ENCODE results near the gene CDRT4.

The CDRT4 gene

GRCh38 chr17:15480204-15480603 is 12.8 kb upstream of the CDRT4 start:
- TF ChIP-seq GATA3 (IDR thresholded peaks at IDR 0.05; ENCODE audit: low read depth, low read length) = no peak
- TF ChIP-seq GATA2 (IDR thresholded peaks at IDR 0.05; ENCODE audit: low read depth, low read length) = no peak

GRCh38 chr17:15479703-15480102 is 12.3 kb upstream of the CDRT4 start:
- no peak for TF ChIP-seq GATA3 (IDR thresholded peaks at IDR 0.05; ENCODE audit: low read depth, low read length)
- TF ChIP-seq GATA2 (IDR thresholded peaks at IDR 0.05; ENCODE audit: low read depth, low read length) = no peak

GRCh38 chr17:15478845-15479244 is 11.4 kb upstream of the CDRT4 start:
- TF ChIP-seq GATA2 (IDR thresholded peaks at IDR 0.05; ENCODE audit: low read depth, low read length) (no peak), GATA3 (IDR thresholded peaks at IDR 0.05; ENCODE audit: low read depth, low read length) (no peak)

GRCh38 chr17:15475631-15476354 is 8.4 kb upstream of the CDRT4 start:
- TF ChIP-seq GATA2 (IDR thresholded peaks at IDR 0.05; ENCODE audit: low read depth, low read length) (no peak), GATA3 (IDR thresholded peaks at IDR 0.05; ENCODE audit: low read depth, low read length) (no peak)

GRCh38 chr17:15472891-15473290 is 5.5 kb upstream of the CDRT4 start:
- TF ChIP-seq GATA2 (IDR thresholded peaks at IDR 0.05; ENCODE audit: low read depth, low read length) = no peak
- no peak for TF ChIP-seq GATA3 (IDR thresholded peaks at IDR 0.05; ENCODE audit: low read depth, low read length)

- TF ChIP-seq GATA3 (IDR thresholded peaks at IDR 0.05; ENCODE audit: low read depth, low read length) (no peak), GATA2 (IDR thresholded peaks at IDR 0.05; ENCODE audit: low read depth, low read length) (no peak)
These were observed 3.1 kb upstream of the CDRT4 start for GRCh38 chr17:15470536-15470935.

- TF ChIP-seq GATA3 (IDR thresholded peaks at IDR 0.05; ENCODE audit: low read depth, low read length) (no peak), GATA2 (IDR thresholded peaks at IDR 0.05; ENCODE audit: low read depth, low read length) (no peak)
These were observed 1.8 kb upstream of the CDRT4 start for GRCh38 chr17:15469260-15469659.

GRCh38 chr17:15468126-15468525 is 705 bp upstream of the CDRT4 start:
- TF ChIP-seq GATA3 (IDR thresholded peaks at IDR 0.05; ENCODE audit: low read depth, low read length) (no peak), GATA2 (IDR thresholded peaks at IDR 0.05; ENCODE audit: low read depth, low read length) (no peak)

- no peak for TF ChIP-seq GATA3 (IDR thresholded peaks at IDR 0.05; ENCODE audit: low read depth, low read length)
- no peak for TF ChIP-seq GATA2 (IDR thresholded peaks at IDR 0.05; ENCODE audit: low read depth, low read length)
These were observed 1.3 kb downstream of the CDRT4 start for GRCh38 chr17:15466131-15466530.

- no peak for TF ChIP-seq GATA3 (IDR thresholded peaks at IDR 0.05; ENCODE audit: low read depth, low read length)
- no peak for TF ChIP-seq GATA2 (IDR thresholded peaks at IDR 0.05; ENCODE audit: low read depth, low read length)
These were observed 2.2 kb downstream of the CDRT4 start for GRCh38 chr17:15465045-15465701.

GRCh38 chr17:15464231-15464985 is 3.0 kb downstream of the CDRT4 start:
- TF ChIP-seq GATA3 (IDR thresholded peaks at IDR 0.05; ENCODE audit: low read depth, low read length) (no peak), GATA2 (IDR thresholded peaks at IDR 0.05; ENCODE audit: low read depth, low read length) (no peak)

GRCh38 chr17:15462976-15463772 is 4.2 kb downstream of the CDRT4 start:
- no peak for TF ChIP-seq GATA2 (IDR thresholded peaks at IDR 0.05; ENCODE audit: low read depth, low read length)
- no peak for TF ChIP-seq GATA3 (IDR thresholded peaks at IDR 0.05; ENCODE audit: low read depth, low read length)

- TF ChIP-seq GATA2 (IDR thresholded peaks at IDR 0.05; ENCODE audit: low read depth, low read length) (no peak), GATA3 (IDR thresholded peaks at IDR 0.05; ENCODE audit: low read depth, low read length) (no peak)
These were observed 9.7 kb downstream of the CDRT4 start for GRCh38 chr17:15457723-15458094.

All from SH-SY5Y (cell line).